CD4-positive, alpha-beta T cell treated with Interleukin-2 at 100 ng/mL for 4 hours (primary cell): ENCODE results near the gene GRIA1.

Source experiments
- DNase-seq: peaks from one replicate; pipeline ENCODE4 v3.0.0-alpha.2; 2020; ENCODE audit warnings: low spot score

Gene GRIA1

DNA sequence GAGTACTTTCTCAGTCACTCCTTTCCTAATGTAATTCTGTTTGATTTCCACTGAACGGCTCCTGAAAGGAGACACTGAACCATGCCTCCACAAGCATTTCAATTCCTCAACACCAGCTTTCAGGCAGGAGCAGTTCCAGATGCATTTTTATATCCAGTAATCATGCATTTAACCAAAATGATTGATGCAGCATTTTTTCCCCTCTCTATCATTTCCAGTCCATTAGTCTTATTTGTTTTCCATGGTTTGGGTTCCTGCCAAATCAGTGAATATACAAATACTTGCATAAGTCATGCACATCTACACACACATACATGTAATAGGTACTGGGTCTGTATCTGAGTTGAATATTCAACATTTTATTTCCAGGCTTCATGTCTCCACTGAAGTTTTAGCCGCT is 122.7 kb downstream of the GRIA1 start:
- no peak for DNase-seq

DNA sequence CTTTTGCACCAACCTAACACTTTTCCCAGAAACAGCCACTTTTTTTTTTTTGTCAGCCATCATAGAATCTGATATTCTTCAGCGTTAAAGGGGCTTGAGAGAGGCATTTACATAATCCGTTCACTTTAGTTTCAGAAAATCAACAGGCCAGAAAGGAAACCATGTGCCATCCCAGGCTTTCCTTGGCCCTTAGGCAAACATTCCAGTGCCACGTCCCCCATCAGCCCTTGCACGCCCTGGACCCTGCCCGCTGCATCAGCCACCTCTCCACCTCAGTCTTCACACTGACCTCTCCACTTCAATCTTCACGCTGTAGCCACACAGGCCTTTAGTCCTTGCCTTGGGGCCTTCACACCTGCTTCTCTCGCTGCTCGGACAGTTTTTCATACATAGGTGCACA is 123.2 kb downstream of the GRIA1 start:
- DNase-seq: no peak

DNA sequence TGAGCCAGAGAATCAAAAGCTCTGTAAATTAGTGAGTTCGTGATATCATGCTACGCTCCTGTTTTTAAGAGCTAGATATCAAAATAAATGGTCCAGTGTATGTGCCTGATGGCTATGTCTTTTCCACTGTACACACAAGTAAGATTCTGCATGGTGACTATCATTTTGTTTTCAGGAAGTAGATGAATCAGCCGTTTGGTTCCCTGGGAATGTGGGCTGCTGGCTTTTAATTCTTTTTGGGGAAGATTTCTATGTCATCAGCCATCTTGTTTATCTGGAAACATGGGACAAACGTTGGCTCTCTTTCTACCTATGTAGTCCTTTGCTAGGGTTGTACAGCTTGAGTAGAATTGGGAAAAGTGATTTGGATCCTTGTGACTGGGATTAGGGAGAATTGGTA is 126.7 kb downstream of the GRIA1 start:
- DNase-seq: no peak

DNA sequence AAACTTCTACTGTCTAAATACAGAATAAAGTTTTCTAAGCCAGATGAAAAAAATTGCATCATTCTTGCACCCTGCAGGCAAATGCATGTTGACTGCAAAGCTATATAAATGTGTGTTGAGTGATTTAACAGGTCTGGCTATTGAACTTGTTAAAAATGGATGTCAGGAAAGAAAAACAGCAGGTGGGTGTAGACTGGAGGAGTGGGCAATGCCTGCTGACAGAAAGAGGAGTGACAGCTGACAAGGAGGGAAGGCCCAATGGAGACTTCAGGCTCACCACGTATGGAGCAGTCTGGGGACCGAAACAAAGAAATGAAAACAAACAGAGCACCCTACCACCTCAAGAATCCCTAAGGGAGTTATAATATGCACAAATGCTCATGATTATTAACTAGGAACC is 127.8 kb downstream of the GRIA1 start:
- DNase-seq: no peak

DNA sequence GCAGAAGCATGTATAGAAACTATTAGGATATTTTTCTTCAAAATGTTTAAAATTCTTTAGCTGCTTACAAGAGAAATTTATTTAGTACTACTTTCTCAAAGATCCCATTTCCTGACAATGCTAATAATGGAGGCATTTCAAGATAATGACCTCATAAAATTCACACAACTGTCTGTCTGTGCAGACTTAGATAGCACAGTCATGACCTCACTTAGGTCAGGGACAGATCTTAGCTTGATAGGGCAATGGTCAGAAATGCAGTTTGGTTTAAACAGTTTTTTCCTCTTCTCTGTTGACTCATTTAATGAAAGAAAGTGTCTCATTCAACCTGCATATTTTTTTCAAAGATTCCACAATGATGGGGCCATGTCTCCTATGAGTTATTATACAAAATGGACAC is 128.4 kb downstream of the GRIA1 start:
- DNase-seq: no peak

DNA sequence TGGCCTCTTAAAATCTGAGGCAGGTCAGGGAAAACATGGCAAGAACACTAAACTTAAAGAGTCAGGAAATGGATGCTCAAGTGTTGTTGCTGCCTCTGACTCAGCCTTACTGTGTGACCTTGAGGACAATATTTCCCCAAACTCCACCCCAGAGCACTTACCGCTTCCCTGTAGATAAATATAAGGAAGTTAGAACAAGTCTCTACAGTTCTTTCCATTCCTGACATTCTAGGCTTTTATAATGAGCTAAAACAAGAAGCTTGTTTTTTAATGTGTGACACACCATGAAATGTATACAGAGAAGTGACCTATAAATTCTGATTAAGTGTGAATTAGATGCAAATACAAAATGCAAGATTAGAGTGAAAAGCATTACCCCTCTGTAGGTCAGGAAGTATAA is 129.3 kb downstream of the GRIA1 start:
- no peak for DNase-seq

DNA sequence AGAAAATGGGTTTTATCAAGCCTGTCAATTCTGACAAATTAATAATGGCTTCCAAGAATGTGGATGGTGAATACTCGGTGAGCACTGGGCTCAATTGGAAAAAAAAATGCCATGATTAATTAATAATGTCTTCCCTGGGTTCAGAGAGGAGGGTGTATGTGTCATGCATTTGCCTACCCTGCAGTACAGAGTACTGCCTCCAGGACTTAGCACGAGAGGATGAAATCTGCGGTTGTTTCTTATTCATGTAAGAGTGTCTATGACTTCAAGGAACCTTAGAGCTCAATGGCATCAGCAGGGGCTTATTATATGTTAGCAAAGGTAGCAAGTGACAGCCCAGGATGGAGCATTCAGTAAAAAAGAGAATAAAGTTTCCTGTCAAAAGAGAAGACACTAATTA is 132.7 kb downstream of the GRIA1 start:
- no peak for DNase-seq

DNA sequence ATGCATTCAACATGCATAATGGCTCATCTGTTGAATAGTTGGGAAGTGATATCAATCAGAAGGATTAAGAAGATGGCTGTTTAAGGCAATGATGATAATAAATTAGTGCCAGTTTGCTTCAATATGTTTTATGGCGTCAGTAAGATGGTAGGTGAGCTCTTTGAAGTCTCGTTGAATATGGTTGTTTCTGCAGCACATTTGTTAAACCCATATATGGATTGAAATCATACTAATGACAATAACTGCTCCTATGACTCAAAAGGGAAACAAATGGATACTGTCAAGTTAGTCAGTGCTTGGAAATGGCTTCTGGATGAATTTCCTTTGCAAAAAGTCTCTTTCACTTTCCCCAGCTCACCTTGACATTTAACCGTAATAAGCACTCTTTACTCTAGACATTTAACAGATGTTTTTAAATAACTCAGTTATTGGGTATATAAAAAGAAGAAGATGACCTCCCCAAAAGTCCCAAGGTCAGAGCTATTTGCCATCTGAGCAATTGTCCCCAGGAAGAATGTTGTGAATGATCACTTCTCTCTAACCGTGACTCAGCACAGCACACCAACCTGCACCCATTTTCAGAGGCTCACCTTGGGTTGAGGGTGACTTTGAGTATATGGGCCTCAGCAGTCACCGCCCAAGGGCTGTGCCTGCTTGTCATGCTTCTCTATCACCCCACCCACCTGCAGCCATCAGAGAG is 133.4 kb downstream of the GRIA1 start:
- no peak for DNase-seq

DNA sequence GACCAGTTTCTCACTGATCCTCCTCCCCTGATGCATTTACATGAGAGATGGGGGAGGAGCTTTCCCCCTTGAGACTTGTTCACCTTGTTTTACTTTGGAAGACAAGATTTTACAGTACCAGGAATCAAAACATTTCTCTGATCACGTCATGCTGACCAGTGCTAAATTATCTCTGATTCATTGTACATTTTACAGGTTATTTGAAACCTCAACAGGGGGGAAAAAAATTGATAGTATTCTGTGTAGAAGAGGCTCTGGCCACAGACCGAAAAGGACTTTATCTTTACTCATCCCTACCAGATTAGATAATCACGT is 133.9 kb downstream of the GRIA1 start:
- no peak for DNase-seq

DNA sequence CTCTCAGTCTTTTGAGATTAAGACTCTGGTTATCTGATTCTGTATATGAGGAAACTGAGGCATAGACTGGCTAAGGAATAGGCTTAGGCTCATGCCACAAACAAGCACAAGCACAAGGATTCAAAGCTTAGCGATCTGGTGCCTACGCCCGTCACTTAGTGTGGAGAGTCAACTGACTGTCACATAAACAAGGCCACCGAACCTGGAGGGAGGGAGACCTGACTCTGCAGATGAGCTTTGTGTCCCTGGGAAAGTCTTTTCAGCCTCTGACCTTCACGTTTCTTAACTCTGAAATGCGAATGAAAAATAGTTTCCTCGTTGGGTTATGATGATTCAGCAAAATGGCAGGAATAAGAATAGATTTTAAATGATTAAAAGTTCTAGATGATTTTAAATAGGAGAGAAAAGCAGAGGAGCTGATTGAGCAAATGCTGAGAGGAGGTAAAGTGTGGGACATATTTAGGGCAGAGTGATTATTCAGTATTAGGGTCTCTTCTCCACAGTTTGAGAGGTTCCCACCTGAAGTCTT is 135.4 kb downstream of the GRIA1 start:
- no peak for DNase-seq

DNA sequence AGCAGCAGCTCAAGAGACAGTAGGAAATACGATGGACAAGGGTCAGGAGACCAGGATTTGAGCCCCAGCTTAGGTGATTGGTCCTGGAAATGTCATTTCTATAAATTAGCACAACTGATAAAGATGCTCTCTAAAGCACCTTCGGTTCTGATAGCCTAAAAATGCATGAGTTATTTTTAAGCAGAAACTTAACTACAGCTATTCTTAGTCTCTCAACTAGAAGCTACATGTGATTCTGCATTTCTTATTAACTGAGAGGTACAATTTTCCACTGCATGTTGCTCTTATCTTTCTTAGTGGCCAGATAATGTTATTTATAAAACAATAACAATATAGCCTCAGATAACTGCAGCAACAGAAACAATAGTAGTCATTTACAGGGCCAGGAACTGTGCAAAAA is 136.4 kb downstream of the GRIA1 start:
- DNase-seq: no peak

DNA sequence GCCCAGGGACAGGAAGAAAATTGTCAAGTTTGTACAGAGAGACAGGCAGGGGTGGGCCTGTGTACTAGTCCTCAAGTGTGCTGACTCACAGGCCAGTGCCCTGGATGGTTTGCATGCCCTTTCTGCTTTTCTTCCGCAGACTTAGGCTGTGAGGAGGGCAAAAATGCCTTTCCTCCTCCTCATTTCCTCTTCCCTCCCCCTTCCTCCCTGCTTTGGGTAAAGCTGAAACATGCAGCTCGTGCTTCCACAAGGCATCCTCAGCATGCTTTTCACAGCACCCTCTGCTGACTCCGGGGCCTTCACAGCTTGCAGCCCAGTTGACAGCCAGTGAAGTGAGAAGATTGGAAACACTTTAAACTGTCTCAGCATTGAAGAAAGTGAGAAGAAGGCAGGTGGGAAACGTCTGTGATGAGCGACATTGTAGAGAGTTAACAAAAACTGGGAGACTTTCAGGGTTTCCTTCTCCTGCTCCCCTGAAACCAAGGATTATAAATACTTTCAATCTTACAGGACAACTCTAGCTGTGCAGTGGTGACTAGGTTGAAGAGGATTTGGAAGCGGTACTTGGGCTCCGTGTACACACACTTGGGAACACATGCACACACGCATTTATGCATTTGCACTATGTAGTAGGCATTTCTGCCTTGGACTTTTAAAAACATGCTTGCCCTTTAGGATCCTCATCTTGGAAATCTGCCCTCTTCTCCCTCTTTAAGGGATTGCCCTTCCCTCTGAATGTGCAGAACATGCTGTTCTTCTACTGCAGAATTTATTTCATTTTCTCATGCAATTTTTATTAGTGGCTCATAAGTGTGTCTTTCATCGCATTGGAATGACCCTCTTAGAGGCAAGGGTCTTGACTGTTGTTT is 138.8 kb downstream of the GRIA1 start:
- no peak for DNase-seq

DNA sequence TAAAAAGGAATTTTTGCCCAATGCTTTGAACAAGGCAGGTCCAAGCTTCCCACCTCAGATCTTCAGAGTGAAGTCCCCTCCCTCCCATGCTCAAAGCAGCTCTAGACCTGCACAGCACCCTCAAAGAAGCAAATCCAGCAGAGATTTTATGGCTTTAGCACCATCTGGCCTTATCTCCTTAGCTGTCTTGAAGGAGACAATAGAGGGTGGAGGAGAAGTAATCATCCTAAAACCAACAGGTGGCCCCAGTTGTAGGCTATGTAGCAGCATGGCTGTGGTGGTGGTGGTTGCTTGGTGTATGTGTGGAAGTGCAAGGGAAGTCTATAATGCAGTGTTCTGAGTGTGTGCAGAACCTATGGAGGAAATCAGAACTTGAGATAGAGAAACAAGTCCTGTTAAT is 140.1 kb downstream of the GRIA1 start:
- DNase-seq: no peak

DNA sequence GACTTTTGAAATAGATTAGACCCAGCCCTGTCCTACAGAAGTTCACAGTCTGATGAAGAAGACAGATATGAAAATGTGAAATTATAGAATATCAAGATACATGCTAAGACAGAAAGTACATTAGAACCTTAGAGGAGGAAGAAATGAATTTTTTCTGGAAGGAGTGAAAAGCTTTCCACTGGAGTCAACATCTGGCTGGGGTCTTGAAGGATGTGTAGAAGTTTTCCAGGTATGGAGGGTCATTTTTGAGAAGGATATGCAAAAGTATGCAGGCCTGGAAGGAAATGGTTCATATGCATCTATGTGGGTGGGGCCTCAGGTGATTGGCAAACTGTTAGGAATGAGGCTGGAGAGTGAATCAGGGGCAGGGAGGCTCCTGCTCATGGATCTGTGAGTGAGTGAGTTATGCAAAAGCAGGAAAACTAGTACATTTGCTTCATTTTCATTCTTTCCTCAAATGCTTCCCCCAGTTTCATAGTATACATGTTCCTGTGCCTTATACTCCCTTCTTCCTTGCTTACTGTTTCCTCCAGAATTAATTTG is 142.3 kb downstream of the GRIA1 start:
- DNase-seq: no peak

DNA sequence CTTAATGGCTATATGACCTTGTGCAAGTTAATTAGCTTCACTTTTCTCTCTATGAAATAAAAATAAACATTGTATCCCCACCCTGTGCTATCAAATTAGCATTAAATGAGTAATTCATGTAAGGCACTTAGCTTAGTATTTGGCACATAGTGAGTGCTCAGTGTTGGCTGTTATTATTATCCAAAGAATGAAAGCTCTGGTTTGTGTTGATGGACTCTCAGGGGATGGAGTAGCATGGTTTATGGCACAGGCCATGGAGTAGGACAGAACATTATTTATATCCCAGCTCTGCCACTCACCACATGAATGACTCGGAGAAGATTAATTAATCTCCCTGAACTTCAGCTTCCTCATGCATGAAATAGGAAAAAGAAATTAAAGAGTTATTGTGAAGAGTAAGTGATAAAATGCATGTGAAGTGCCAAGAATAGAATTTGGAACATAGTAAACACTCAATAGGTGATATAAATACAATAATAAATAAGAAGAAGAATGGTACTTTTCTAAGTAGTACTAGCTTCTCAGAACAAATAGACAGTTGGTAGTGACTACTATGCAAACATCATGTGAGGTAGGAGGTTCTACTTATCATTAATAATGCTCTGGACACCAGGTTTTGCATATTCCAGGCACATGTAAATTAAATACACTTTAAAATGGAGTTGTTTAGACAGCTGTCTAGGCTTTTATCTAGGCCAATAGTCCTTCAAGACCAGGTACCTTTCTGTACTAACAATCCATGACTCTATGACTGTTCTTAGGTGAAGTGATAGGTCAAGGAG is 146.4 kb downstream of the GRIA1 start:
- DNase-seq: no peak

DNA sequence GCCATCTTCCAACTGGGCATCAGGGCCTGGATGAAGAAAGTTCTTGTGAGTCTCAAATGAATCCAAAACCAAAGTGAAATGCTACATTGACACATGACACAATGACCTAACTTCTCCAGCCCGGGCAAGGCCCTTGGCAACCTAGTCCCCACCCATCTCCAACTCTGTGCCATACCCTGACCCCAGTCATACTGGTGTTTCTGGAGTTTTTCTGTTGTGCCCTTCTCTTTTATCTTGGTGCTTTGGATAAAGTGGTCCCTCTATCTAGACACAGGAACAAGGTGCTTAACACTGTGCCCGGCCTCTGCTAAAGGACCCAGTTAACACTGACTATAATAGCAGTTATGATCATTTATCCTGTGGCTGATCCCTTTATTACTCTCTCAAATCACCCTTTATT is 149.8 kb downstream of the GRIA1 start:
- no peak for DNase-seq

DNA sequence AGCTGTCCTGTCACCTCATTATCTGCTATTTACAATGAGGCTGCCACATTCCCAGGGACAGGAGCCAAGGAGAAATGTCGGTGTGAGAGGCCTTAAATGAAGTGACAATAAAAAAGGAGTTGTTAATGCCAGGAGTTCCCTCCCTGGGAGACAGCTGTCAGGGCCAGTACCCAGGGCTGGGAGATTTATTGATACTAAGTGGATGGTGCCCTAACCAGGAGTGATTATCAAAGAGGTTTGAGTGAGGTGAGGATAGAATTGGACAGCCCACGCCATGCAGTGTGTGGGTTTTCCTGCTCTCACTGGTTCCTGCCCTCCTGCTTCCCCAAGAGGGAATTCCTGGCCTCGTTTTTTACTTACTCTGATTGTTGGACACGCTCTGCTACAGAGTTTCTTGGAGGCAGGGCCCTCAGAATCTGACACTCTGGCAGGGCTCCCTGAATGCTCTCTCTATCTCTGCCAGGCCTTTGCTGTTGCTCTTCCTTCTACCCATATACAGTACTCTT is 150.8 kb downstream of the GRIA1 start:
- no peak for DNase-seq

DNA sequence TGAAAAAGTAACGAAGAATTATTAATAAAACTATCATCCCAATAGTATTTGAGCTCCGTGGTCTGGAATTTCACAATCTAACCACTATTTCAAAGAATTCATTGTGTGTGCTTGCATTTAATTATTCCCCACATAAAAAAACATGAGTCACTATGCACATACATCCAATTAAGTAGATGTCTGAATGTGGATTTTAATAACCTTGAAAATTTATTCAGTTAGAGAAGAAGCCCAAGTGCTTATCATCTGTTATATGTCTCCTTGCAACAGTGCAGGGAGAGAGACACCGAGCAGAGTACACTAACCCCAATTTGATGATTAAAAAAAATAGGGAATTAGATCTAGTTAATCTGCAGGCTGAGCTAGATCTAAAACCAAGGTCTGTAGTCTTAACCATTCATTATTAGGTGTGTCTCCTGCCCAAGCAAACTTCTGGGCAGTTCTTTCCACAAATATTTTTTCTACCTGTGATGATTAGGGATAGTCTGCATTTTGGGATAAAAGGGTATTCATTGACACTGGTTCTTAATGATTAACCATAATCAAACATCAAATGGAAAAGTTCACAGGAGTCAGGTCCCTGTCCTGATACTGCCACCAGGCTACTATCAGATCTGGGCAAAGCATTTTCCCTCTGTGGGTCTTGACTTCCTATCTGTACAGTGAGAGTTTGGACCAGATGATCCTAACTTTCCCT is 164.2 kb downstream of the GRIA1 start:
- DNase-seq: no peak

DNA sequence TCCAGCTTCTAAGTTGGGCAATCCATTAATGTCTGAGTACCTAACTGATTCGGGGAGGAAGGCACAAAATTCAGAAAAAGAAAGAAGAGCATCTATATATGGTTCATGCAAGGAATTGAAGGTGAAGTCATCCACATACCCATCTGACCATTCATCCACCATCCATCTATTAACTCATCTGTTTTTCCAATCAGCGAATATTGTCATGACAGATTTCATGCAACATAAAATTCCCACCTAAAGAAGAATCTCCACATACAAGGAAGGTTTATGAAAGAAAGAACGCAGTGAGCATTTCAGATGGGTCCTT is 164.7 kb downstream of the GRIA1 start:
- DNase-seq: no peak

DNA sequence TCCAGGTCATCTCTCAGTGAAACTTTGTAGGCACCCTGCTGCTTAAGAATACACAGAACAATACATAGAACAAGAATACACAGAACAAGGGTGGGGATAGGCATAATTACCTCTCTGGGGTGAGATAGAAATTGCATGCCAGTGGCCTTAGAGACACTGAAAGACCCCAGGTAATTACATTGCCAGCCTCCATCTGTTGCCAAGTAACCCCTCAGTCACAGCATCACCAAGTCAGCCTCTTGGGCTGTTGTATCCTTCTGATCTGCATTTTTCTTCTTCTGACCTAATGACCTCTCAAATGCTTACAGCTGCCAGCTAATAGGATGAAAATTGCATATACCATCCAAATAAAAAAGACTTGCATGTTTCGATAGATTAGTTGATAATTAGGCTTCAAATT is 167.7 kb downstream of the GRIA1 start:
- no peak for DNase-seq

DNA sequence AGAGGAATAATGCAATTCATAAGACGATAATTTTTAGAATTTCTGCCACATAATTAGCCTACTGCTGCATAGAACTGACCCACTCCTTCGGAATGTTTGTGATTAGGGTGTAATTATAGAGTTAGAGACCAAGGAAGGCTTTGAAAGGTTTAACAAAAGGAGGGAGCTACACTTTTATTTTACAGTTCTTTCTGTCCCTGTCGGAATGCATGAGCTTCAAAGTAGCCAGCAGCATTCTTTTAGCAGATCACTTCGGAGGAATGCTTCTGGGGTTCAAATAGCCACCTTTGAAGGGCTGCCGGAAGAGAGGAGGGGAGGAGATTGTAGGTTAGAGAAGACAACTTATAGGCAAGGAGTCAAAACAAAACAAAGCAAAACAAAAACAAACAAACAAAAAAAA is 168.1 kb downstream of the GRIA1 start:
- DNase-seq: no peak
